GM19351 (cell line): ENCODE results near the gene SFXN3.
A peak's percentile ranks its signal among the peaks of the same experiment; 100 is the strongest.

Experiments used
- ATAC-seq: cut with Tn5 transposase; IDR thresholded peaks from one replicate; pipeline ENCODE4 v1.9.1; 2021; ENCODE audit warnings: mild to moderate bottlenecking, moderate library complexity; ENCODE audit not compliant: unreplicated experiment

Gene SFXN3

DNA sequence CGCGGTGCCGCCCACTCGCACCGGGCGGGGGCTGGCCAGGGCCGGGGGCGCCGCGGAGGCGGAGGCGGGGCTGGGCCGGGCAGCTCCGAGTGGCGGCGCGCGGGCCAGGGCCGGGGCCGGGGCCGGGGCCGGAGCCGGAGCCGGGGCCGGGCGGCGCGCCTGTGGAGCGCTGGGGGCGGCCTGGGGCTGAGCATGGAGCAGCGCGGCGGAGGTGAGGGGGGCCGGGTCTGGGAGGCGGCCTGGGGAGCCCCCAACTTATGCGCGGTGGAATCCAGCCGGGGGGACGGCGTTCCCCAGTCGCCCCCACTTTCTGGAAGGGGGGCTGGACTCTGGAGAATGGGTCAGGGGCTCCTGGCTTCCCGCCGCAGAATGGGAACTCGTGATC is 31.3 kb upstream of the SFXN3 start, which contains the start of gene LZTS2:
Gene LZTS2 (plus strand): TSS at position 67 of the 385 bp plus-strand sequence. CDS start 2,731 bp downstream, outside the sequence.
- ATAC-seq = no peak

GRCh38 chr10:101000127-101000914 is 30.7 kb upstream of the SFXN3 start:
- ATAC-seq = no peak

DNA sequence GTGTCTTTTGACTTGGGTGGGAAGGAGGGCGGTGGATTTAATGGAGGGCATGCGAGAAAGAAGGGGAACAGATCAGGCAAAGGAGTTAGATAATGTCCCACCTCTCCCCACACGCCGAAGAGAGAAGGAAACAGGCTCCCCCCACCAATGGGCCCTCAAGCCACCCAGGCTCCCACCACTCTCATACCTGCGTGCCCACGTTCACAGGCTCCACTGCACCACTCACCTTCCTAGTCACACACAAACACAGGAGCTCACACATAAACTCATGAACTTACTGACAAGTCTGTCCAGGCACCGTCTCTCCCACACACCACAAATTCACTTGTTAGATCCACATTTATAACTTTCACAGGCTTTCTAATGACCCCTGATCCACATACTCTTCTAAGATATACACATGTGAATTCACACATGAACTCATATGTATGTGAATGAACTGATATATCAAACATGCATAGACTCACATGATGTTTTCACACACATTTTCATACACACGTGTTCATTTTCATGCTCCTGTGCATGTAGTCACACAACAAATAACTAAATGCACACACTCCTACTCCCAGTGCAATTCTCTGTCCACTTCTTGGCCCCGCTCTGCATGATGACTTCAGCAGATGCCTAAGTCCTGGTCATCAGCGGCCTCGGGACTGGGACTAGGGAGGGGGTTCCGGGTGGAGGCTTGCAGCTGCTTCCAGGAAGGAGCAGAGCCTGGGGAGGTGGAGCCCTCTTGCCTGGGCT is 29.9 kb upstream of the SFXN3 start:
- no peak for ATAC-seq

DNA sequence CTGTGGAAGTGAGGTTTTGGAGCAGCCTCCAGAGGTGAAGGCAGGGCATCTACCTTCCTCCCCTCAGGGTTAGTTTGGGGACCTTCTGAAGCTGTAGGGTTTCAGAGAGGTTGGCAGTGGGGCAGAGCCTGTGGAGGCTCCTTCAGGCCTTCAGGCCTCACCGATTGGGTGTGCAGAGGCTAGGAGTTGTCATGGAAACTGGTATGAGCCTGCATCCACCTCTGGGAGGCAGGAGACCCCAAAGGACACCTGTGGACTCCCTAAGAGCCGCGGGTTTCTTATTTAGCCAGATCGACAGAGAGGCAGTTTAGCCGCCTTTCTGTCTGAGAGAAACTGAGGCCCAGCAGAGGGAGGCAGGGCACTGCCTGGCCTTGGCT is 29.4 kb upstream of the SFXN3 start:
- no peak for ATAC-seq

DNA sequence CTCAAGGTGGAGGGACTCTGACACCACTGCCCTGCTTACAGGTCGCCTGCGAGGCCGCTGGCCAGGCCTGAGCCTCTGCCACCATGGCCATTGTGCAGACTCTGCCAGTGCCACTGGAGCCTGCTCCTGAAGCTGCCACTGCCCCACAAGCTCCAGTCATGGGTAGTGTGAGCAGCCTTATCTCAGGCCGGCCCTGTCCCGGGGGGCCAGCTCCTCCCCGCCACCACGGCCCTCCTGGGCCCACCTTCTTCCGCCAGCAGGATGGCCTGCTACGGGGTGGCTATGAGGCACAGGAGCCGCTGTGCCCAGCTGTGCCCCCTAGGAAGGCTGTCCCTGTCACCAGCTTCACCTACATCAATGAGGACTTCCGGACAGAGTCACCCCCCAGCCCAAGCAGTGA is 28.6 kb upstream of the SFXN3 start:
- ATAC-seq = no peak

GRCh38 chr10:101003639-101004206 is 27.3 kb upstream of the SFXN3 start:
- no peak for ATAC-seq

DNA sequence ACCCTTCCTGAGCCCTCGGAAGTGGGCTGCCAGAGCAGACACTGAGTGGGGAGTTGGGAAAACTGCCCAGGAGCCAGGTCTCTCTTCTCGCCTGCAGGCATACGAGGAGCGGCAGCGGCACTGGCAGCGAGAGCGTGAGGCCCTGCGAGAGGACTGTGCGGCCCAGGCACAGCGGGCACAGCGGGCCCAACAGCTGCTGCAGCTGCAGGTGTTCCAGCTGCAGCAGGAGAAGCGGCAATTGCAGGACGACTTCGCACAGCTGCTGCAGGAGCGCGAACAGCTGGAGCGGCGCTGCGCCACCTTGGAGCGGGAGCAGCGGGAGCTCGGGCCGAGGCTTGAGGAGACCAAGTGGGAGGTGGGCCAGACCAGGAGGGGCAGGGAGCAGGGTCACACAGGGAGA is 25.7 kb upstream of the SFXN3 start:
- no peak for ATAC-seq

DNA sequence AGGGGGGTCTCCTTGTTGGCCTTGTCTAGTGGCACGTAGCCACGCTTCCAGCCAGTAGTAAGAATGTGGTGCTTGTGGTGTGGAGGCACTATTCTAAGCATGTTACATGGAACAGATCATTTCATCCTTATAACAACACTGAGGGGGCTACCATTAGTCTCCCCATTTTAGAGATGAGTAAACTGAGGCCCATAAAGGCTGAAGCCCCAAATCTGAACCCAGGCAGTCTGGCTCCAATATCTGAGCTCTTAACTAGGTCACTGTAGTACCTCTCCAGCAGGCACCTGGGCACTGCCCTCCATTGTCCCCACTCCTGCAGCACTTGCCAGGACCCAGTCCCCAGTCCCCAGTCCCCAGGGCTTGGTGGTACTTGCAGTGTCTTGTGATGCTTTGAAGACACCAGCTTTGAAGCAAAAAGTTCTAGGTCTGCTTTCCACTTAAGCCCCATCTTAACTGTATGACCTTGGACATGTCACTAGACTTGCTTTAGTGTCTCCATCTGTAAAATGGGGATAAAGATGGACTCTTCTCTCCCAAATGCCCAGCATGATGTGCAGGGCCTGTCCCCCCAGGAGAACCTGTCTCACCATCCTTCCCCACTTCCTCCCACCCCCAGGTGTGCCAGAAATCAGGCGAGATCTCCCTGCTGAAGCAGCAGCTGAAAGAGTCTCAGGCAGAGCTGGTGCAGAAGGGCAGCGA is 25.0 kb upstream of the SFXN3 start:
- ATAC-seq = no peak

GRCh38 chr10:101006593-101007098 is 24.4 kb upstream of the SFXN3 start:
- ATAC-seq = no peak

GRCh38 chr10:101007099-101007711 is 23.8 kb upstream of the SFXN3 start:
- no peak for ATAC-seq

GRCh38 chr10:101007915-101008822 is 22.9 kb upstream of the SFXN3 start:
- no peak for ATAC-seq

DNA sequence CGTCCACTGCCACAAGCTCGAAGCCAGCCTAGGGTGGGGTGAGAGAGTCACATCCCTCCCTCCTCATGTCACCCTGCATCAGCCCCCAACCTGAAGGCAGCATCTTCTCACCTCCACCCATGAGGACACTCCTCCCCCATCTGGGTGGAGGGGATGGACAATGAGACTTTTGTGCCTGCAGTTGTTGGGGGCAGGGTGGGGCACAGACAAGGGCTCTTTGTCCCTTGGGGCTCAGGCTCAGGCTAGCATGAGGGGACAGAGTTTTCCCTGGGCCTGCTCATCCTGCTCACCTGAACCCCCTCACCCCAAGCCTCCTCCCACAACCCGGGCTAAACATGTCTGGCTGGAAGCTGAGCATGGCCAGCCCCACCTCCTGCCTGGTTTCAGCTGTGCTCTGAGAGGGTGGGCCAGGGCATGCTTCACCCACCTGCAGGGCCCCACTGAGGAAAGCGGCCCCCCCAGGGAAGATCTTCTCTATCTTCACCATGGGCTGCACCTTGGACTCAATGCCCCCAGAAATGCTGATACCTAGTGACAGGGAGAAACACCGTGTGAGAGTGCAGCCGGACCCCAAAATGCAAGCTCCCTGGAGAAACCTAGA is 22.1 kb upstream of the SFXN3 start:
- ATAC-seq = no peak

GRCh38 chr10:101010329-101010728 is 20.7 kb upstream of the SFXN3 start:
- ATAC-seq = no peak

DNA sequence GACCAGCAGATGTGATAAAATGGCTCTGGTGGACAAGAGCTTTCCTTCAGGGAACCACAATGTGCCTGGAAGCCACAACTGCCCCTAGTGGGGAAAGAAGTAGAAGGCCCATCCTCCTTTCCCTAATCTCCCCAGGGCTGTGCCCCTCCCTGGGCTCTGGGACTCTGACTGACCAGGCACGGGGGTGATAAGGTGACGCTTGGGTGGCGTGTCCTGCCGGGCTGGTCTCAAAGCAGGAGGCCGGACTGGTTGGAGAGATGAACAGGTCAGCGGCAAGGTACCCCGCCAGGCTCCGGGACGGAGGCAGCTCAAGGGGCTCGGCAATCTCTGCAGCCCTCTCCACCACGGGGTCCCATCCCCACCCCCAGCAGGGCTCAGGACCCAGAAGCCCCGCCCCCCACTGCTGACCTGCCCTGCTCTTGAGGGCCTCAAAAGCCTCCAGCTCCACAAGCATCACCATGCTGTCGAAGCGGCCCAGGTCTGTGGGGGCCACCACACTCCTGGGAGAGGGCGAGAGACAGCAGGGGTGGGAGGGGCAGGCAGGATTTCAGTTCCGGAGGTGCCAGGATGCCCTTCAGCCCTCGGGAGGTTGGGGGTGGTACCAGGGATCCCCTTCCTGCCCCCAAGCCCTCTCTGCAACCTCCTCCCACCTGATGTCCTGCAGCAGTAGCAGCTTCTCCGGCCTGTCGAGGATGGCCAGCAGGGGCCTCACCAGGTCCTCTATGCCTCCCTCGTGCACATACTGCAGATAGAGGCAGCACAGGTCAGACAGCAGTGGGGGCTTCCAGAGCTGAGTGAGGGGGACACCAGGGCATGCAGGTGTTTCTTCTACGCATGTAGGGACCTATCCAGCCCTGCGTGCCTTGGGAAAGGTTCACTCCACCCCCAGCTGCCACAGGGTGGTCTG is 19.3 kb upstream of the SFXN3 start:
- no peak for ATAC-seq

- ATAC-seq = peak; percentile 78
Observed at GRCh38 chr10:101012525-101013364, 18.3 kb upstream of the SFXN3 start.

DNA sequence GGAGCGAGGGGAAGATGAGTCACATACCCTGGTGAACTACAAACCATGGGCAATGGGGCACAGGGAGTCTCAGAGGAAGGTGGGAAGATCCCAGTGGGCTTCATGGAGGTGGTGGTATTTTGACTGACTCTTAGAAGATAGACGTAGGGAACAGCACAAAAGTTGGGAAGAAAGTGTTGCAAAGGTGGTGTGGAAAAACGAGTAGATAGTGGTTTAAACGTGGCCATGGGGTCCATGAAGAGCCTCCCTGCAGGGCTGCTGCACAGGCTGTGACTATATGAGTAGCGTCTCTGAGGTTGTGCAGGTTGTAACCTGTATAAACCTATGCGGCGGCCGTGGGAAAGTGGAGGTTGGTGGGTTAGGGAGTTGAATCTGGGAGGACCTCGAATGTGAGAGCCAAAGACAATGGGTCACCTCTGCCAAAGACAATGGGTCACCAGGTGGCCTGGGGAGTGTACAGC is 17.6 kb upstream of the SFXN3 start:
- ATAC-seq = no peak

DNA sequence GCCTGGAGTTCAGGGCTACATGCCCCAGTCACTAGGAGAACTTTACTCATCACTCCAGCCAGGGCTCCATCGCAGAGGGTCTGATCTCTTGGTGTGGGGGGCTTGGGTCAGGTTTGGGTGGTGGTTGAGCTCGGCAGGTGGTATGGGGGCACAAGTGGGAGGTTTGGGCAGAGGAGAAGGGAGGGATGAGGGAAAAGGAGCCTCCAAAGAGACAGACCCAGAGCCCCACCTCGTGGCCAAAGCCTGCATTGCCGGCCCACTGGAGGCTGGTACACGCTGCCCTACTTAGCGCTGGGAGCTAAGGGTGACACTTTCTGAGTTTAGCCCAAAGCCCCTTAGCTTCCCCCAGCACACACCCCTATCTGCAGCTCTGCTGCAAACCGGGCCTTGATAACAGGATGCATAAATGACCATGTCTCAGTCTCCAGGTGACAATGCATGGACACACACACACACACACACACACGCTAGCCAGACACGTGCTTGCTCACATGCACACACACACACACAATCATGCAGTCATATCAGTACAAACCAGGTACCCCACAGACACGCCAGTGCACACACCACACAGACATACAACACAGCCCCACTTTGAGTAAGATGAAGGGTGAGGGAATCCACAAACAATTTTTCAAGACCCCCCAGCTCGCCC is 16.7 kb upstream of the SFXN3 start:
- ATAC-seq = no peak
